ENCODE measurements around the gene GPR135. TPM values are rescaled to one million over a fixed set of nuclear protein-coding genes. Genes with fewer than 3 reads are reported as not detected.

GPR135 gene
- total and polyA plus RNA-seq, 4 donors, result 0.22 to 2.9 (median 0.44) TPM

GRCh38 chr14:59510001-59510400, 44.8 kb upstream of the GPR135 start:
- 88% methylated on average over 2 of the region's 2 CpGs for WGBS
- Histone ChIP-seq H3K4me3 (ENCODE audit: low read depth in 1 of 3, low read length in 3 of 3) (no peak overlapping the region), H3K4me1 (ENCODE audit: control insufficient read depth in 4 of 4, insufficient read depth in 4 of 4, low read length in 3 of 4) (no peaks in the 10 kb centered on the region), H3K9me3 (ENCODE audit: control insufficient read depth in 4 of 4, low read length in 3 of 4) (no peaks in the 10 kb centered on the region), H3K27ac (ENCODE audit: low read depth in 1 of 2, low read length in 2 of 2) (no peak overlapping the region), H3K27me3 (ENCODE audit: control insufficient read depth in 4 of 4, insufficient read depth in 4 of 4, low read length in 3 of 4) (no peaks in the 10 kb centered on the region), H3K9ac (ENCODE audit: low read depth in 1 of 2, low read length in 2 of 2) (no peak overlapping the region), H3K36me3 (ENCODE audit: control insufficient read depth in 4 of 4, insufficient read depth in 3 of 4, low read depth in 1 of 4, low read length in 3 of 4) (peaks cover 0 to 1% (median 0%) of the 10 kb centered on the region in 4 donors)
- TF ChIP-seq ZBTB33 (IDR thresholded peaks at IDR 0.05) (no peak), MAX (IDR thresholded peaks at IDR 0.05) (no peak), CTCF (IDR thresholded peaks at IDR 0.05; ENCODE audit: low read depth, low read length, missing input control) (no peak), NR2F2 (IDR thresholded peaks at IDR 0.05) (no peak), SP1 (IDR thresholded peaks at IDR 0.05) (no peak), FOXA1 (IDR thresholded peaks at IDR 0.05) (no peak), REST (IDR thresholded peaks at IDR 0.05) (no peak), YY1 (IDR thresholded peaks at IDR 0.05) (no peak), HNF4A (conservative IDR thresholded peaks at IDR 0.05) (no peak), FOXA2 (IDR thresholded peaks at IDR 0.05) (no peak), HNF4G (IDR thresholded peaks at IDR 0.05) (no peak), TAF1 (conservative IDR thresholded peaks at IDR 0.05) (no peak), ATF3 (IDR thresholded peaks at IDR 0.05) (no peak), EGR1 (IDR thresholded peaks at IDR 0.05; ENCODE audit: low read depth in 2 of 2) (no peak), RXRA (IDR thresholded peaks at IDR 0.05) (no peak), RAD21 (IDR thresholded peaks at IDR 0.05) (no peak), JUND (IDR thresholded peaks at IDR 0.05) (no peak)
- no peak for DNase-seq (ENCODE audit: low spot score)

- Histone ChIP-seq H3K4me1 (ENCODE audit: control insufficient read depth in 4 of 4, insufficient read depth in 4 of 4, low read length in 3 of 4) (no peaks in the 10 kb centered on the region), H3K9ac (ENCODE audit: low read depth in 1 of 2, low read length in 2 of 2) (no peak overlapping the region), H3K27me3 (ENCODE audit: control insufficient read depth in 4 of 4, insufficient read depth in 4 of 4, low read length in 3 of 4) (no peaks in the 10 kb centered on the region), H3K27ac (ENCODE audit: low read depth in 1 of 2, low read length in 2 of 2) (no peak overlapping the region), H3K36me3 (ENCODE audit: control insufficient read depth in 4 of 4, insufficient read depth in 3 of 4, low read depth in 1 of 4, low read length in 3 of 4) (peaks cover 1 to 6% (median 2%) of the 10 kb centered on the region in 4 donors), H3K4me3 (ENCODE audit: low read depth in 1 of 3, low read length in 3 of 3) (no peak overlapping the region), H3K9me3 (ENCODE audit: control insufficient read depth in 4 of 4, low read length in 3 of 4) (no peaks in the 10 kb centered on the region)
- WGBS, result 89% methylated on average over 3 of the region's 3 CpGs
- no peak for DNase-seq (ENCODE audit: low spot score)
- no peak for TF ChIP-seq CTCF (IDR thresholded peaks at IDR 0.05; ENCODE audit: low read depth, low read length, missing input control)
Observed at GRCh38 chr14:59509101-59509500, 43.9 kb upstream of the GPR135 start.

All from liver (tissue), 9 donors.